Activated effector memory CD4-positive, alpha-beta T cell treated with anti-CD3 and anti-CD28 coated beads, Interleukin-2, amount 50 U/mL, for 16 hours (primary cell): Measurements from ENCODE around the gene SAMD11.
"Not testable (repeated sequence)": the region's sequence is repeated elsewhere in the genome, so short reads cannot be mapped to it uniquely, and the experiment has no call there.

Source experiments
- DNase-seq: peaks from one replicate; pipeline ENCODE4 v3.0.0-alpha.2; 2020

SAMD11 gene

GRCh38 chr1:980137-980571 is 56.4 kb downstream of the SAMD11 start:
- DNase-seq = no peak

DNA sequence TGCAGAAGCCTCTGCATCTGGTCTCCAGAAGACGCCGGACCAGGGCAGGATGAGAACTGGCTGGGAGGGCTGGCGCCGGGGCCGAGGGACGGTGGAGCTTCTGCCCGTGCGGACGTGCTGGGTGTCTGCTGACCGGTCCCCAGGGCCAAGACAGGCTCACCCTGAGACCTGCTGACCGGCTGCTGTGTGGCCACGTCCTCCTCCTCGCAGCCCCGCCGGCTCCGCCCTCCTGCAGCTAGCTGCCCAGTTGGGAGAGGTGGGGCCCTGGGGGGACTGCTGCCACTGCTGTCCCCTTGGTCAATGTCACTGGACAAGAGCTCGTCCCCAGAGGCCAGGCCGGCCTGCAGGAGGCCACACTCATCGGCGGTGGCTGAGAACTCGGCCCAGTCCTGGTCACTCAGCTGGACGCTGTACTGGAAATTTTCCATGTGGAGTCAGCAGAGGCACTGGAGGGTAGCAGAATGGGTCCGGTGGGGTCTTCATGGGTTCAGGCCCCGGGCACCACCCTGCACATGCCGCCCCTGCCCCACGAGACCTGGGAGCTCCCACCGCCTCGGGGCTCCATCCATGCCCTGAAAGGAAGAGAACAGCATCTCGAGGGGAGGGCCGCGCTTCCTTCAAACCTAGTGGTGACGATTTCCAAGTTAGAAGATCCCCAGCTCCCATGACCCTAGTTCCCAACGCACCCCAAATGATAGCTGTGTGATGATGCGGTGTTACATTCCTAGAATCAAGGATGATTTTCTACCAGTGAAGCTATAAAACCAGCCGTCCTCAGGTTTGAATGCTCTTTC is 57.1 kb downstream of the SAMD11 start:
- DNase-seq = no peak

DNA sequence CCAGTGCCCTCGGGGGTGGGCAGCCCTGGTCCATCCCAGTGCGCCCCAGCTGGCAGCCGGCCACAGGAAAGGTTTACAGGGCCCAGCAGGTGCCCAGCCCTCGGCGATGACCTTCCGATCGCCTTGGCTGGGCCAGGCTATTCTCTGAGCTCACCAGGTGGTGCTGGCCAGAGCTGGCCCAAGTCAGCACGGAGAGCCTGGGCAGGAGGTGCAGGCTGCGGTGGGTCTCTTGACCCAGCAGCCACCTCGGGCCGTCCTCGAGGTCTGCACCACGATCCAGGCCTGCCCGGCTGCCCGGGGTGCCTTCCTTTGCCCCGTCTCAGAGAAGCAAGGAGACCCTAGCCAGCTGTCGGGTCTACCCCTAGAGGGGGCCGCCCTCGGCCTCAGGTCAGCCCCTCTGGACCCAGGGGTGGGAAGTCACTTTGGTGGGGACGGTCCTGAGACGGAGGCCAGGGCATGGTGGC is 57.8 kb downstream of the SAMD11 start:
- no peak for DNase-seq

DNA sequence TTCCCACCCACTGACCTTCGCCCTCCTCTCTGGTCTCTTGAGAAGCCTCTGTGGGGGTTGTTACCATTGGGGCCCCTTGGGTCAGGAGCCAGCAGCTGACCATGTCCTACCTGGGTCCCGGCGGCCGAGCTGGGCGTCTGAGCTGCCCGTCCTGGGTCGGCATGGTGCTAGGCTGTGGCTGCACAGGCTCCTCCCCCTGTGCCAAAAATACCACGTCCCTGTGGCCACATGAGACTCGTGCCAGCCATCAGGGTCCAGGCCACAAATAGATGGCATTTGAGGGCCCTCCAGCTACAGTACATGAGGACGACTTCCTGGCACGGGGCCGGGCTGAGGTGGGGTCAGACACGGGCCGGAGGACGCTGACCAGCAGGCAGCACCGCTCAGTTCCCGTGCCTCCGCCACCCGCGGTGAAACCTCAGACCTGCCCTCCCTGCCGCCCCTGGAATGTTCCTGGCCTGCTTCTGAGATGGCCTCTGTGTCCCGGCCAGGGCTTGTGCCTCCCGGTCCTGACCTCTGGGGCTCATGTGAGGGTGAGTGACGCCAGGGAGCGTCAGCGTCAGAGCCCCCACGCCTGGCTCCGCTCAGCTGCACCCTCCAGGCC is 58.3 kb downstream of the SAMD11 start, which contains the start of gene PERM1:
Gene PERM1, minus strand, starts transcription at position 139 of the 604 bp plus-strand sequence. CDS start 1,064 bp downstream, outside the sequence.
- DNase-seq = no peak

GRCh38 chr1:982765-983436 is 59.2 kb downstream of the SAMD11 start:
- DNase-seq = no peak

- DNase-seq = peak; percentile 88
Observed at GRCh38 chr1:983798-984475, 60.2 kb downstream of the SAMD11 start.

GRCh38 chr1:984476-984814 is 60.7 kb downstream of the SAMD11 start:
- DNase-seq = no peak

DNA sequence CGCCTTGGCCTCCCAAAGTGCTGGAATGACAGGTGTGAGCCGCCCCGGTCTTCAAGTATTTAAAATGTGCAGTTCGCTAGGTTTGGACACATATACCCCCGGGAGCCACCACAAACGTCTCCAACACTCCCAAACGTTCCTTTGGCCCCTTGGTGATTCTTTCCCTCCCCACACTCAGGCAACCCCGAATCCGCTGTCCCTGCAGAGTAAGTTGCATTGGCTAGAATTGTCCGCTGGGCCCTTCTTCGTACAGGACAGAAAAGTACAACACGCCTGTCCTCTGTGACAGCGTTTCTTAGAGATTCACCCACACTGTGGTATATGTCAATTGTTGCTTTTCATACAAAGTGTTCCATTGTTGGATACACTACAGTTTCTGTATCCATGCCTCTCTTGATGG is 61.4 kb downstream of the SAMD11 start:
- DNase-seq = no peak

DNA sequence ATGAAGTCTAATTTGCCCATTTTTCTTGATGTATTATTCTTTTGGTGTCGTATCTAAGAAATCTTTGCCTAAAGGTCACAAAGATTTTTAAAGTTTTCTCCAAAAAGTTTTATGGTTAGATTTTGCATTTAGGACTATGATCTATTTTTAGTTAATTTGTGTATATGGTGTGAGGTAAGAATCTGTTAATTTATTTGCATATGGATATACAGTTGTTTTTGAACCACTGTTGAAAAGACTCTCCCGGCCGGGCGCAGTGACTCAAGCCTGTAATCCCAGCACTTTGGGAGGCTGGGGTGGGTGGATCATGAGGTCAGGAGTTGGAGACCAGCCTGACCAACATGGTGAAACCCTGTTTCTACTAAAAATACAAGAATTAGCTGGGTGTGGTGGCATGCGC is 64.3 kb downstream of the SAMD11 start:
- not testable (repeated sequence) for DNase-seq

- DNase-seq = not testable (repeated sequence)
Observed at GRCh38 chr1:991275-991674, 67.6 kb downstream of the SAMD11 start.

GRCh38 chr1:991895-992294 is 68.2 kb downstream of the SAMD11 start:
- no peak for DNase-seq

DNA sequence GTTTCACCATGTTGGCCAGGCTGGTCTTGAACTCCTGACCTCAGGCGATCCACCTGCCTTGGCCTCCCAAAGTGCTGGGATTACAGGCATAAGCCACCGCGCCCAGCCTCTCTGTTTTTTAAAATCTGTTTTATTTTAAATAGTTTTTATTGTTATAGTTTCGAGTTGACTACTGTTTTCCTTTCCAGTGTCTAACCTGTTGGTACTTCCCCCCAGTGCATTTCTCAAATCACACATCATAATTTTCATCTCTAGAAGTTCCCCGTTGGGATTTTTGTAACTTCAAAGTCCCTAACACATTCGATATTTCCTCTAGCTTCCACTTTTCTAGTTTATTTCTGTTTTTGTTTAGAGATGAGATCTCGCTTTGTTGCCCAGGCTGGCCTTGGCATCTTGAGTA is 68.6 kb downstream of the SAMD11 start:
- no peak for DNase-seq

DNA sequence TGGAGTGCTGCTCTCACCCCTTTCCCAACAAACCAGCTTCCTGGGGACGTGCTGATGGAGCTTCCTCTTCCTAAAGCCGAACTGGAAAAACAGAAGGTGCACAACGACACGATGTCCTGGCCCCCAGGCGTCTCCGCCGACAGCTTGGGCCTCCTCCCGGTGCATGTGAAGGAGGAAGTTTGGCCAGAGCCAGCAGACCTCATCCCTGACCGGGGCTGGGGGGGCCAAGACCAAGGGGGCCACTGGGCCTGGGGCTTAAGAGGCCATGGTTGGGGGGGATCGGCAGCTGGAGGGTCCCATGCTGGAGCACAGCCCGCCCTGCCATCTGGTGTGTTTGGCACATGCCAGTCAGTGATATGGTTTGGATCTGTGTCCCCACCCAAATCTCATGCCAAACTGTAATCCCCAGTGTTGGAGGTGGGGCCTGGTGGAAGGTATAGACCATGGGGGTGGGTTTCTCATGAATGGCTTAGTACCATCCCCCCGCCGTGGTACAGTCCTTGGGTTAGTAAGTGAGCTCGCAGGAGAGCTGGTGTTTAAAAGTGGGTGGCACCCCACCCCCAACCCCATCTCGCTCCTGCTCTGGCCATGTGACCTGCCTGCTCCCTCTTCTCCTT is 69.8 kb downstream of the SAMD11 start:
- no peak for DNase-seq
